ENCODE measurements around the gene ST3GAL4.
A peak's percentile ranks its signal among the peaks of the same experiment; 100 is the strongest.

Gene ST3GAL4

GRCh38 chr11:126426820-126427749, 71.6 kb downstream of the ST3GAL4 start:
- DNase-seq (ENCODE audit: low spot score), result no peak

DNA sequence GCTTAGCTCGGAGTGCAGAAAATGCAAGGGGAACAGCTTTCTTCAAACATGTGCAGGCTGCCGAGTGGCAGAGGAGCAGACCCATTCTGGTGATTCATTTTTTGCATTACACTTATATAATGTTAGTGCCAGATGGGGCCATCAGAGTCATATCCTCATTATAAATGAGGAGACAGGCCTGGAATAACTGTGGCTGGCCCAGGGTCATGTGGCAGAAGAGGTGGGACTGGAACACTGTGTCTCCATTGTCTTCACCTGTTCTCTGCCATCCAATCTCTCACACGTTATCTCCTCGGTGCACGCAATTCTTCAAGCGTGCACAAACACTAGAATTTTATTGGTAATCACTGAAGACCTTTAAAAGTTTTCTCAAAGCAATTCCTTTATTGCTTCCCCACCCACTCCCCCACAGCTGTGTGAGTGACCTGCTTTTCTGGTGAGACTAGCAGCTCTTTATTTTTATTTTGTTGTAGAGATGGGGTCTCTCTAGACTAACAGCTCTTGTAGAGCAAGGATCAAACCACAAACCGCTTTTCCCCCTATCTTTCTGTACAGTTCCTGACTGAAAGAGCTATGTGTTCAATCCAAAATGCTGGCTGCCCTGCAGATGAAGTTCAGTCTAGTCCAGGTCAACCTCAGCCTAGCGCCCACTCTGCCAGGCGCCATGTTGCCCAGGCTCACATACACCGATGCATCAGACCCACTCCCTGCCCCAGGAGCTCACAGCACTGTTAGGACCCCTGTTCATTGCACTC, 75.3 kb downstream of the ST3GAL4 start:
- no peak for DNase-seq (ENCODE audit: low spot score)

GRCh38 chr11:126431401-126432064, 76.0 kb downstream of the ST3GAL4 start:
- no peak for DNase-seq (ENCODE audit: low spot score)

GRCh38 chr11:126432065-126432461, 76.6 kb downstream of the ST3GAL4 start:
- no peak for DNase-seq (ENCODE audit: low spot score)

GRCh38 chr11:126432525-126432924, 77.0 kb downstream of the ST3GAL4 start:
- DNase-seq (ENCODE audit: low spot score), result no peak

DNA sequence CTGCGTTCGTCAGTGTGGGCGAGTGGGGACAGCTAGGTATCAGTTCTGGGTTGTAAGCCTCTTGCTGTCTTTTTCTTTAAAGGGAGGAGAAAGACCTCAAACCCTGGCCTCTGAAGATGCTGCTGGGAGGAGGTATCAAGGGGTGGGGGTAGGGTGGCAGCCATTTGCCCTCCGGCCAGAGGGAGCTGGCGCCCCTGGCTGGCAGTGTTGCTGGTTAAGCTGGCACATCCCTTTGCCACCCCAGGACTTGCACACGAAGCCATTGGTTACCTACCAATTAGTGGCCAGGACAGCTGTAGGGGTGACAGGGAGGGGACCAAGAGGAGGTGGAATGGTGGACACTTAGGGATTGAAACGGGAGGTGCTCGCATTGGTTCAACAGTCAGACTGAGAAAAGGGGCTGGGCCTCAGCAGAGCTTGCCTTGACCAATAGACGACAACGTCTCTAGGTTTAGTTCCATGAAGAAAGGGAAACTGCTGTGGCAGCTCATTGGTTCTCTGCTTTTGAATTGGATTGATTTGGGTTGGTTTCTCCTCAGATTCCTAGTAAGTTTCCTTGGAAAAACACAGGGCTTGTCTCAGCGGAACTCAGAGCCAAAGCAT, 77.9 kb downstream of the ST3GAL4 start:
- no peak for DNase-seq (ENCODE audit: low spot score)

DNA sequence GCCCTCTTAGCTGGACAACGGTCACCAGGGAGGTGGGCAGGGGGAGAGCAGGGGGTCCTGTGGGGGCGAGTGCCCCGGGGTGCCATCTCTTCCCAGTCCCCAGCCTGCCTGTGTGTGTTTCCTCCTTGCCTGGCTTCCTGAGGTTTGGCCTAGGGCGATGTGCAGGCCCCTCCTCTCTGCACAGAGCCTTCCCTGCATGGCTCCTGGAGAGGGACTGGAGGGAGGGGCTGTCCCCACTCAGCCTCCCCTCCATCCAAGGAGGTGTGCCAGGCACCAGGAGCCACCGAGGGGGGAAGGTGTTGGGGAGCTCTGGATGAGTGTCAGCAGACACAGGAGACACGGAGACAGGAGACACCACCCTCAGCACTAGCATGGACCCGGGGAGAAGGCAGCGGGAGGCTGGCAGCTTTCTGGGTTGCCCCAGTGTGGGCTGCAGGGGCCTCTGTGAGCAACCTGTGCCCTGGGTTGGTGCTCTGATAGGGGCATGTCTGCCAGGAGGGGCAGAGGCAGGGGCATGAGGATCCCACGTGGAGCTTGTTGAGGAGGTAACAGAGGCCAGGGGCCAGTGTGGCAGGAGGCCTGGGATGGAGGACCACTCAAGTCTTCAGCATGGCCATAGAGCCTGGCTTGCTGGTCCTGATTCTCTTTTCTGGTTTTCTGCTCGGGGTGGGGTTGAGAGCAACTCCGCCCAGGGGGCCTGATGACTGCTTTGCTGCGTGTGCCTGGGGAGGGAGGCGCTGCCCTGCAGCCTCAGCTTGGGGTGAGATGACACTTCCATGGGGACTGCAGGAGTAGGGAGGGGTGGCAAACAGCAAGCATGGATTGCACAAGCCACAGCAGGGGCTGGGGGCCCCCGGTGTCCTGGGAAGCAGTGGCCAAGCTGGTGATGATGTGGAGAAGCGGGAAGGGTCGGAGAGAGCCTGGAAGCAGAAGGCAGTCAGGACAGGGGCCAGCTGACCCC, 78.8 kb downstream of the ST3GAL4 start:
- no peak for DNase-seq (ENCODE audit: low spot score)

GRCh38 chr11:126434950-126435335, 79.5 kb downstream of the ST3GAL4 start:
- no peak for DNase-seq (ENCODE audit: low spot score)

DNA sequence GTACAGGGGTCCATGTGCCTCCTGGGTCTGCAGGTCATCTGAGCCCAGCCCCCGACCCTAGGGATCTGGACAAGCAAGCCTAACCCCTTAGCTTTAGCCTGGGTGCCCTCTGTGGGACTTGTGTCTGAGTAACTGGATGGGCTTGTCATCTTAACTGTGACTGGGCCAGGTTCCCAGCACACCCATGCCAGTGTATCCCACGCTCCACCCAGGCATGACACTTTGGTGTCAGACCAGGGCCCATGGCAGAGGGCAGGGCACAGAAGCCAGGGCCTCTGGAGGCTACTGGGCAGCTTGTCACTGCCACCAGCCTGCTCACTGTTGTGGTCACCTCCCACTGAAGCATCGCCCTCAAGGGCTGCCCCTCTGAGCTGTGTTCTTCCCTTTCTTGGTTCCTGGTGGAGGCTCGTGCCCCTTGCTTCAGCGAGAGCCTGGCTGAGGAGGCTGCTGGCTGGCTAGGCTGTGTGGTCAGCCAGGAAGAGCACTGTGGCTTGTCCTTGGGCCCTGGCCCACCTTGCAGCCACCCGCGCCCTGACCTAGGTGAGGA, 80.8 kb downstream of the ST3GAL4 start:
- DNase-seq (ENCODE audit: low spot score), result no peak

- DNase-seq (ENCODE audit: low spot score), result no peak
These were observed 82.2 kb downstream of the ST3GAL4 start for GRCh38 chr11:126437731-126438130.

DNA sequence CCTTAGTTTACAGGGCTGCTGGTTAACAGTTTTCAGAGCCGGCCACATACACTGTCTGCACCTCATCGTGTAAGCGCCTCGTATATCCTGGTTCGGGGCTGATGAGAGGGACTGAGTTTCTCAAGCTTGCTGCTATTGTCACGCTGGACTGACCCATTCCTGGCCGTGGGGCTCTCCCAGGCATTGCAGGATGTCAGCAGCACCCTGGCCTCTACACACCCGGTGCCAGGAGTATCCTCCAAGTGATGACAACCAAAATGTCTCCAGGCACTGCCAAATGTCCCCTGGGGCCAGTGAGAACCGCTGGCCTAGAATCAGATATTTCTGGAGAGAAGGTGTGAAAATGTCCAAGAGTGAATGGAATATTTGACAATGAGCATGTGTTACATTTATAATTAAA, 82.8 kb downstream of the ST3GAL4 start:
- DNase-seq (ENCODE audit: low spot score), result no peak

DNA sequence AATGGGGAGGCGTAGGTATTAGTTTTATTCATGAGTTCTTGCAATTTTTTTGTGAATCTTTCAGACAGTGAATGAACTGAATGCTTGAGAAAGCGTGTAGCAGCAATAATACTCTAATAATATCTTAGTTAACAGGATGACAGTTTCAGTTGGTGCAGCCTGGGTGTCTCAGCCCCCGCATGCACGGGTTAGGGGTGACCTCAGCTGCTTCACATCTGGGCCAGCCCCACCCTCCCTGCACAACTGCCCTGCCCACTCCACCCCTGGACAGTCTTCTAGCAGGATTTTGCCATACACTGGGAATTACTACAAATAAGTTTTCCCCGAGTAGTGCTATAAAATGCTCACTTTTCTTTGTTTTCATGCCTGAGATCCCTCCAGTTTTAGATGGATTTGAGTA, 83.2 kb downstream of the ST3GAL4 start:
- no peak for DNase-seq (ENCODE audit: low spot score)

GRCh38 chr11:126440276-126440675, 84.8 kb downstream of the ST3GAL4 start:
- DNase-seq (ENCODE audit: low spot score), result no peak

- DNase-seq (ENCODE audit: low spot score), result peak; percentile 83
These were observed 85.5 kb downstream of the ST3GAL4 start for GRCh38 chr11:126440792-126441514.

- no peak for DNase-seq (ENCODE audit: low spot score)
These were observed 87.6 kb downstream of the ST3GAL4 start for GRCh38 chr11:126443120-126443519.

DNA sequence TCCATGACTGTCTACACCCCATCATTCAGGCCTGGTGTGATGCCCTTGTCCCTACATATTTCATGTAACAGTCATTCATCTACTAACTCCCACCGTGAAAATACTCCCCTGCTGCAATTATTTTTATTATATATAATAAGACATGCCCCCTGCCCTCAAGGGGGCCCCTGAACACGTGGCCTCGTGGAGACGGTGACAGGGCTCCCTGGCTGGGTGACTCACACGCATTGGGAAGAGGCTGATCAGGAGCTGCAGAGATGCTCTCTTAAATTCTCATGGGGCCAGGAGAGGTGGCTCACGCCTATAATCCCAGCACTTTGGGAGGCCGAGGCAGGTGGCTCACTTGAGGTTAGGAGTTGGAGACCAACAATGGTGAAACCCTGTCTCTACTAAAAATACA, 88.6 kb downstream of the ST3GAL4 start:
- DNase-seq (ENCODE audit: low spot score), result no peak

GRCh38 chr11:126446581-126446980, 91.1 kb downstream of the ST3GAL4 start:
- no peak for DNase-seq (ENCODE audit: low spot score)

DNA sequence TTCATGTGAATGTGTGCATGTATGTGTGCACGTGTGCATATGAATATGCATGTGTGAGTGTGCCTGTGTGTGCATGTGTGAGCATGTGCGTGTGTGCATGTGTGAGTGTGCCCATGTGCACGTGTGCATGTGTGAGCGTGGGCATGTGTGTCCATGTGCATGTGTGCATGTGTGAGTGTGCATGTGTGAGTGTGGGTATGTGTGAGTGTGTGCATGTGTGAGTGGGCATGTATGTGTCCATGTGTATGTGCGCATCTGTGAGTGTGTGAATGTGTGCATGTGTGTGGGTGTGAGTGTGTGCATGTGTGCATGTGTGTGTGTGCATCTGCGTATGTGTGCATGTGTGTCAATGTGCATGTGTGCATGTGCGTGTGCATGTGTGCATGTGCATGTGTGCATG, 94.7 kb downstream of the ST3GAL4 start:
- no peak for DNase-seq (ENCODE audit: low spot score)

DNA sequence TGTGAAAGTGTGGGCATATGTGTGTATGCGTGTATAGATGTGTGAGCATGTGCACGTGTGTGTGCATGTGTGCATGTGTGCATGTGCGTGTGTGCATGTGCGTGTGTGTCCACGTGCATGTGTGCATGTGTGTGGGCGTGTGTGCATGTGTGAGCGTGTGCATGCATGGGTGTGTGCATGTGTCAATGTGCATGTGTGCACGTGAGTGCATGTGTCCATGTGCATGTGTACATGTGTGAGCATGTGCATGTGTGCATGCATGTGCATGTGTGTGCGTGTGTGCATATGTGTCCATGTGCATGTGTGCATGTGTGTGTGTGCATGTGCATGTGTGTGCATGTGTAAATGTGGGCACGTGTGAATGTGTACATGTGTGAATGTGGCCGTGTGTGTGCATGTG, 95.3 kb downstream of the ST3GAL4 start:
- DNase-seq (ENCODE audit: low spot score), result no peak

DNA sequence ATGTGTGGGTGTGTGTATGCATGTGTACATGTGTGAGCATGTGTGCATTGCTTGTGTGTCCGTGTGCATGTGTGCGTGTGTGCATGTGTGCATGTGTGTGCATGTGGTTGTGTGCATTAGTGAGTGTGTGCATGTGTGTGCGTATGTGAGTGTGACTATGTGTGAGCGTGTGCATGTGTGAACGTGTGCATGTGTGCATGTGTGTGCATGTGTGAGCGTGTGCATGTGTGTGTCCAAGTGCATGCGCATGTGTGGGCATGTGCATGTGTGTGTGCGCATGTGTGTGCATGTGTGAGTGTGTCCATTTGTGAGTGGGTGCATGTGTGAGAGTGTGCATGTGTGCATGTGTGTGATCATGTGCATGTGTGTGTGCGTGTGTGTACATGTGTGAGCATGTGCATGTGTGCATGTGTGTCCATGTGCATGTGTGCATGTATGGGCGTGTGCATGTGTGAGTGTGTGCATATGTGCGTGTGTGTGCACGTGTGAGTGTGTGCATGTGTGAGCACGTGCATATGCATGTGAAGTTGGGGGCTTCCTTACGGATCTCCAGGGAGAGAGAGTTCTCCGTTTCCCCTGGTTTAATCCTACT, 95.8 kb downstream of the ST3GAL4 start:
- DNase-seq (ENCODE audit: low spot score), result no peak

Data from HuH-7.5 (cell line).